ENCODE measurements around the gene APC2.

DNA sequence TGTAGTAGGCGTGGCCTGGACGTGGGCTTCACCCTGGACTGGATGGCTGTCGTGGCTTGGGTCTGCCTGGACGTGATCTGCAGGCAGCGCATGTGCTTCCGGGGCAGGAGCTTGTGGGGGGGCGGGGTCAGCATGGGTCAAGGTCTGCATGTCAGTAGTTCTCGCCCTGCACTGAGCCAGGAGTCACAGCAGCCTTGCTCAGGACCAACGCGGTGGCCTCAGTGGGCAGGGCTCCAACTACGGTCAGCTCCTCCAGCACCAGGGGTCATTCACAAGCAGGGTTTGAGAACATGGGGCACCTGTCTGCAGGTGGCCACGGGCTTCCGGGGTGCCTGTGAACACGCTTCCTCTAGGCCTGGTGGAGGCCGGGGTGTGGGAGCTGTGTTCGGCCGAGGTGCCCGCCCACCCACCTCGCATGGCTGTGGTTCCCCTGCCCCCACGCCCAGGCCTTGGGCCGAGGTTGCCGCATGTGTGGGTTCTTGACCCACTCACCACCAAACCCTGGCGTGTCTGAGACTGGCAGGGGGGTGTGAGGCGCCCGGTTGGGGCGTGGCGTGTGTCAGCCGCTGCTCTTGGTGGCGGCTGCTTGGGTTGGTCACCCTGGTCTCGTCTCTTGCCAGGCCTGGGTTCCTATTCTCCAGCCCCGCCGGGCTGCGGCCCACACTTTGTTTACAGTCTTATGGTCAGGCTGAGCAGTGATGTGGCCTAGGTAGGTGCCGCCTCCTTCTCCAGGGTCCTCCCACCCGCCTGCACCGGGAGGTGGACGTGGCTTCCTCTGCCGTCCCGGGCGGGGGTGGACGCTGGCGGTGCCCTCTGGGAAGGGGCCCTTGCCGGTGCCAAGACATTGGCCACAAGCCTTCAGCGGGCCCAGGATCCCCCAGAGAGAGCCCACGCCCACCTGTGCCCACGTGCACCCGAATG lies 16.5 kb upstream of the APC2 start:
- TF ChIP-seq, protein P1, sequence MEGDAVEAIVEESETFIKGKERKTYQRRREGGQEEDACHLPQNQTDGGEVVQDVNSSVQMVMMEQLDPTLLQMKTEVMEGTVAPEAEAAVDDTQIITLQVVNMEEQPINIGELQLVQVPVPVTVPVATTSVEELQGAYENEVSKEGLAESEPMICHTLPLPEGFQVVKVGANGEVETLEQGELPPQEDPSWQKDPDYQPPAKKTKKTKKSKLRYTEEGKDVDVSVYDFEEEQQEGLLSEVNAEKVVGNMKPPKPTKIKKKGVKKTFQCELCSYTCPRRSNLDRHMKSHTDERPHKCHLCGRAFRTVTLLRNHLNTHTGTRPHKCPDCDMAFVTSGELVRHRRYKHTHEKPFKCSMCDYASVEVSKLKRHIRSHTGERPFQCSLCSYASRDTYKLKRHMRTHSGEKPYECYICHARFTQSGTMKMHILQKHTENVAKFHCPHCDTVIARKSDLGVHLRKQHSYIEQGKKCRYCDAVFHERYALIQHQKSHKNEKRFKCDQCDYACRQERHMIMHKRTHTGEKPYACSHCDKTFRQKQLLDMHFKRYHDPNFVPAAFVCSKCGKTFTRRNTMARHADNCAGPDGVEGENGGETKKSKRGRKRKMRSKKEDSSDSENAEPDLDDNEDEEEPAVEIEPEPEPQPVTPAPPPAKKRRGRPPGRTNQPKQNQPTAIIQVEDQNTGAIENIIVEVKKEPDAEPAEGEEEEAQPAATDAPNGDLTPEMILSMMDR (IDR thresholded peaks at IDR 0.05), result no peak
- TF ChIP-seq POLR2AphosphoS5 (IDR thresholded peaks at IDR 0.05) (no peak), POLR2A (IDR thresholded peaks at IDR 0.05; ENCODE audit: low read depth) (no peak), EP300 (IDR thresholded peaks at IDR 0.05) (no peak)
